Suprapubic skin (tissue), 3 donors: ENCODE results near the gene PRXL2B.

Experiments used
- POLR2A ChIP-seq, 2 donors: fragments of 450-650 bp; IDR thresholded peaks; one replicate each; pipeline ENCODE4 v1.6.1; 2017; ENCODE audit warnings: antibody characterized with exemption in 2 of 2, mild to moderate bottlenecking in 2 of 2, moderate library complexity in 2 of 2
- TF ChIP-seq, protein P1 (sequence below), 2 donors: fragments of 200-600 bp in 1 of 2; fragments of 450-650 bp in 1 of 2; sonication (generic) in 1 of 2; IDR thresholded peaks; one replicate each; pipeline ENCODE4 v1.5.1; 2016 to 2019; ENCODE audit warnings: antibody characterized with exemption in 2 of 2, mild to moderate bottlenecking in 1 of 2, moderate library complexity in 1 of 2

DNA sequence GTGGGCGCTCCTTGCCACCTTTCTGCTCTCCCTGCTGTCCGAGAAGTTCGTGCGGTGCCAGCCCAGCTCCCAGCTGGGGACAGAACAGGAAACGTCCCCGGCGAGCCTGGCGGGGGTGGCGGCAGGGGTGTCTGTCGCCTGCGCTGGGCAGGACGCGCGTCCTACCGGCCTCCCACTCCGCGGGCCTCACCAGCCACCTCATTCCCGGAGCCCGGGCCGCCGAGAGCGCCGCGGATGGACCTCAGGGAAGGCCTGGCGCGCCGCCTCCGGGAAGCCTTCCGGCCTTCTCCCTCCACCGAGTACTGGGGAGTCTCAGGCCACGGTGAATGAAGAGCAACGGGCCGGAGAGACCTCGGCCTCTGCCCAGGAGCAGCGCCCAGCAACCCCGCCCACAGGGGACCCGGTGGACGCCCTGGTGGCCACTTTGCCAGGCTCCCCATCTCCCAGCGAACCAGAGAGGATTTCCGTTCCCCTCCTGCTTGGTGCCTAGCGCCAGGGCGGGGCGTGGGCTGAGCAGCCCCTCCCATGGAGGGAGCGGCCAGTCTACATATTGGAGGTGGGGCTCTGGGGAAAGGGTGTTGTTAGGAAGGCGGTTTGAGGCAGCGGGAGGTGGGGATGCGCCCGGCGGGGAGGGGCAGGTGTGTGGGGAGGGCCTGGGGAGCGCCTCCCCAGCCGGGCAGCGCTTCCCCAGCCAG lies 39.9 kb upstream of the PRXL2B start:
- TF ChIP-seq, protein P1, sequence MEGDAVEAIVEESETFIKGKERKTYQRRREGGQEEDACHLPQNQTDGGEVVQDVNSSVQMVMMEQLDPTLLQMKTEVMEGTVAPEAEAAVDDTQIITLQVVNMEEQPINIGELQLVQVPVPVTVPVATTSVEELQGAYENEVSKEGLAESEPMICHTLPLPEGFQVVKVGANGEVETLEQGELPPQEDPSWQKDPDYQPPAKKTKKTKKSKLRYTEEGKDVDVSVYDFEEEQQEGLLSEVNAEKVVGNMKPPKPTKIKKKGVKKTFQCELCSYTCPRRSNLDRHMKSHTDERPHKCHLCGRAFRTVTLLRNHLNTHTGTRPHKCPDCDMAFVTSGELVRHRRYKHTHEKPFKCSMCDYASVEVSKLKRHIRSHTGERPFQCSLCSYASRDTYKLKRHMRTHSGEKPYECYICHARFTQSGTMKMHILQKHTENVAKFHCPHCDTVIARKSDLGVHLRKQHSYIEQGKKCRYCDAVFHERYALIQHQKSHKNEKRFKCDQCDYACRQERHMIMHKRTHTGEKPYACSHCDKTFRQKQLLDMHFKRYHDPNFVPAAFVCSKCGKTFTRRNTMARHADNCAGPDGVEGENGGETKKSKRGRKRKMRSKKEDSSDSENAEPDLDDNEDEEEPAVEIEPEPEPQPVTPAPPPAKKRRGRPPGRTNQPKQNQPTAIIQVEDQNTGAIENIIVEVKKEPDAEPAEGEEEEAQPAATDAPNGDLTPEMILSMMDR (IDR thresholded peaks at IDR 0.05), result peak in 1 of 2 donors; percentile 13
- TF ChIP-seq POLR2A (IDR thresholded peaks at IDR 0.05), result no peak
